HPDE6-E6E7 (cell line): ENCODE measurements around the gene MAMSTR.
"Not testable (repeated sequence)": the region's sequence is repeated elsewhere in the genome, so short reads cannot be mapped to it uniquely, and the experiment has no call there.

Experiments used
- DNase-seq: peaks from one replicate; pipeline ENCODE4 v3.0.0; 2011; ENCODE audit warnings: missing footprints; ENCODE audit errors: extremely low spot score

MAMSTR gene, protein sequence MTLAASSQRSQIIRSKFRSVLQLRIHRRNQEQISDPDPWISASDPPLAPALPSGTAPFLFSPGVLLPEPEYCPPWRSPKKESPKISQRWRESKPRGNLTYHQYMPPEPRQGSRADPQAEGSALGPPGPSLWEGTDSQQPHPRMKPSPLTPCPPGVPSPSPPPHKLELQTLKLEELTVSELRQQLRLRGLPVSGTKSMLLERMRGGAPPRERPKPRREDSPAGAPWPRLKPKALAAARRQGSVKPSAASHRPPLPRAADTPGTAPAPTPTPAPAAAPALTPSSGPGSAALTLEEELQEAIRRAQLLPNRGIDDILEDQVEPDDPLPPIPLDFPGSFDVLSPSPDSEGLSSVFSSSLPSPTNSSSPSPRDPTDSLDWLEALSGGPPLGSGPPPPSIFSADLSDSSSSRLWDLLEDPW

GRCh38 chr19:48719263-48720171, at the start of gene MAMSTR:
TSS of gene MAMSTR (minus strand) at chr19:48719725. CDS start at chr19:48719031, 694 bp downstream.
- DNase-seq = no peak

- DNase-seq = no peak
Measured at GRCh38 chr19:48768994-48769713, 49.6 kb upstream of the MAMSTR start.

GRCh38 chr19:48768171-48768753, 48.7 kb upstream of the MAMSTR start:
- not testable (repeated sequence) for DNase-seq

- not testable (repeated sequence) for DNase-seq
Measured at GRCh38 chr19:48765816-48766215, 46.3 kb upstream of the MAMSTR start.

DNA sequence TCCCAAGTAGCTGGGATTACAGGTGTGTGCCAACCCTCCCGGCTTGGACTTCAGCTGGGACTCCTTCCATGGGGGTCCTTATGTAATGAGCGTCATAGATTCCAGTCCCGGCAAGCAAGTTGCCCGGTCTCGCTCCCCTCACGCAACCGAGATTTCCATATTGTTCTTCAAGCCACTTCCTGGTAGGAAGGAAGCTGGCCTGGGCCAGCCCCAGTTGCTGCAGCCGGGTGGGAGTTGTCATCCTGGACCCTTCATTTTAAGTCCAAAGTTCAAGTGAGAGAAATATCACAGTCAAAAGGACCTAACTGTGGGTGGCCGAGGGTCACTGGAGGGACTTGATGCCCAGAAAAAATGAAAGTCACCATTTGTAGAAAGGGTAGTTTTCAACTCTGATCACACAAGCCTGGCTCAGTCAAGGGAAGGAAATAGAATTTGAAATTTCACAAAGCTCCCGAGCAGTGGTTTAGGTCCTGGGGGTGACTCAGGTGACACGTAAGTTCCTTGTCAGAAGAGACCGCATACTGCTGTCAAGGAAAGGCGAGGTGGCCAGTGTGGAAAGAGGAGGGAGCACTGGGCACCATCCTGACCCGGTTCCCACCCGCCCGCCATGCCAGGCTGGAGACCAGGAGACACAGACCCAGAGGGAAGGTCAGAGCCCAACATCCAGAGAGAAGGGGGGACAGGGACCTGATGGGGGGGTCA, 41.1 kb upstream of the MAMSTR start:
- DNase-seq = no peak

GRCh38 chr19:48757741-48758144, 38.2 kb upstream of the MAMSTR start:
- no peak for DNase-seq

GRCh38 chr19:48757089-48757675, 37.7 kb upstream of the MAMSTR start:
- no peak for DNase-seq

DNA sequence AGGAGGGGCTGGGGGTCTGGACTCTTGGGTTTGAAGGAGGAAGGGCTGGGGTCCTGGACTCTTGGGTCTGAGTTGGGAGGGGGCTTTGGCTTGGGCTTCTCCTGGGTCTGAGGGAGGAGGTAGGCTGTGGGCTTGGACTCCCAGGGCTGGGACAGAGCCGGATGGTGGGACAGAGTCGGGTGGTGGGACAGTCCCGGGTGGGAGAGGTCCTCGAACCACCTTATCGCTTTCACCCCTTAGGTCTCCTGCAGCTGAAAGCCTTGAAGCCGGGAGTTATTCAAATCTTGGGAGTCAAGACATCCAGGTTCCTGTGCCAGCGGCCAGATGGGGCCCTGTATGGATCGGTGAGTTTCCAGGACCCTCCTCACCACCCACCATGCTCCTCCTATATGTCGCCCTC, 37.2 kb upstream of the MAMSTR start:
- no peak for DNase-seq

- DNase-seq = no peak
Measured at GRCh38 chr19:48756212-48756611, 36.7 kb upstream of the MAMSTR start.

DNA sequence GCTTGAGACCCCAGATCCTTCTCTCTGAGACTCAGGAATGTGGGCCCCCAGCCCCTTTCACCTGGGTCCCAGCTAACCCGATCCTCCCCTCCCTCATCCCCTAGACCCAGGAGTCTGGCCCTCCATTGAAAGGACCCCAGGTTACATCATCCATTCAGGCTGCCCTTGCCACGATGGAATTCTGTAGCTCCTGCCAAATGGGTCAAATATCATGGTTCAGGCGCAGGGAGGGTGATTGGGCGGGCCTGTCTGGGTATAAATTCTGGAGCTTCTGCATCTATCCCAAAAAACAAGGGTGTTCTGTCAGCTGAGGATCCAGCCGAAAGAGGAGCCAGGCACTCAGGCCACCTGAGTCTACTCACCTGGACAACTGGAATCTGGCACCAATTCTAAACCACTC, 36.3 kb upstream of the MAMSTR start:
- DNase-seq = no peak

- DNase-seq = no peak
Measured at GRCh38 chr19:48755084-48755641, 35.6 kb upstream of the MAMSTR start, which contains the start of gene FGF21. TSS of gene FGF21 (plus strand) at chr19:48755524. CDS start at chr19:48756237, 713 bp downstream.

- peak; percentile 88 for DNase-seq
Measured at GRCh38 chr19:48752496-48753365, 33.2 kb upstream of the MAMSTR start, which contains the start of gene FUT1. TSS of gene FUT1 (minus strand) at chr19:48752641. CDS start at chr19:48751281, 1,360 bp downstream.

GRCh38 chr19:48751845-48752495, 32.4 kb upstream of the MAMSTR start:
- no peak for DNase-seq

DNA sequence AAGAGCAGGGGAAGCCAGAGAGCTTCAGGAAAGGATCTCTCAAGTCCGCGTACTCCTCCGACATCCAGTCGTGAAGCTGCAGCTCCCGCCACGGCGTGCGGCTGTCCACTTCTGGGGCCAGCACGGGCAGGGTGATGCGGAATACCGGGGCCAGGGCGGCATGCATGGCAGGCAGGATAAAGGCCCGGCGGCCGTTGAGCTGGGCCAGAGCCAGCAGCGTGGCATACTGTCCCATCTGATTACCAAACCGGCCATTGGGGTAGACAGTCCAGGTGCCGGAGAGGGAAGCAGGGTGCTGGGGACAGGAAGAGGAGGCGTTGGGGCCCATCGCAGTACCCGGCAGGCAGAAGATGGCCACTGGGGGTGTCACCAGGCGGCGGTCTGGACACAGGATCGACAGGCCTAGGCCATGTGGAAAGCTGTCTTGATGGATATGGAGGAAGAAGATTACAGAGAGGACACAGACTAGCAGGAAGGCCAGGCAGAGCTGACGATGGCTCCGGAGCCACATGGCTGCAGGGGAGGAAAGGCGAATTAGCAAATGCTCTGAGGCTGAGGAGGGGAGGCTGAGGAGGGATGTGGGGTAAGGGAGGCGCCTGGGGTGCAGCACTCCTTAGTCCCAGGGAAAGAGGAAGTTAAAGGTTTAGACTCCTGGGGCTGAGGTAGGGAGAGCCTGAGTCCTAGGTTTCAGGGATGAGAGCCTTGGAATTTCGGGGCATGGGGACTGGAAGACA, 31.4 kb upstream of the MAMSTR start:
- no peak for DNase-seq

DNA sequence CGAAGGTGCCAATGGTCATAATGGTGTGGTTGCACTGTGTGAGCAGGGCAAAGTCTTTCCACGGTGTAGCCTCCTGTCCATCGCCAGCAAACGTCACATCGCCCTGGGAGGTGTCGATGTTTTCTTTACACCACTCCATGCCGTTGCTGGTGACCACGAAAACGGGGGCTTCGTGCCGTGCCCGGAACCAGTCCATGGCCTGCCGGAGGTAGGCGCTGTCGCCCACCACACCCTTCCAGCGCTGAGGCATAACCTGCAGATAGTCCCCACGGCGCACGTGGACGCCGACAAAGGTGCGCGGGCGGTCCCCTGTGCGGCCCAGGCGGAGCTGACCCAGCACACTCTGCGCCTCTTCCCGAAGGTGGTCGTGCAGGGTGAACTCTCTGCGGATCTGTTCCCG, 30.8 kb upstream of the MAMSTR start:
- no peak for DNase-seq

DNA sequence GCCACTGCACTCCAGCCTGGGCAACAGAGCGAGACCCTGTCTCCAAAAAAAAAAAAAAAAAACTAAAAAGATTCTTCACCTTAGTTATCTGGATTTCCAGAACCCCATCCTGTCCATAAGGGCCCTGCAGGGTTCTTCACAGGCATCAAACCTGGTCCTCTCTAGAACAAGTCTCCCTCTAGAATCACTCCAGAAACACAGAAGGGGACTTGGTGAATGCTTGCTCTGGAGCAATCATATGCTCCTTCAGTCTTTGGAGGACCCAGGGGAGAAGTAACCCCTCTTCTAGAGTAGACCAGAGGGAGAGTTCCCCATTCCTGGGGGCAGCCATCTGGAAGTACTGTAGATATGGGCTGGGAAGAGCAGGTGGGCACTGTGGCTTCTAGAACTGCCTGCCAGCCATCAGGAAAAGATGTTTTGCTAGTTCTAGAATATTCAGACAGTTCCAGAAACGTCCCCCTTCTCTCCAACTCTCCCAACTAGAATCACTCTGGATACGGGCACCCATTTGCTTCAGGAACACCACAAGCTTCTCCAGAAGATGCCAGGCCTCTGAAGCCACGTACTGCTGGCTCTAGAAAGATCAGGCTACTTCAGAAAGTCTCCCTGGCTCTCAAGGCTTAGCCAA, 30.2 kb upstream of the MAMSTR start:
- DNase-seq = no peak
